ENCODE measurements around the gene PTPRN2. TPM values are rescaled to one million over a fixed set of nuclear protein-coding genes. Genes with fewer than 3 reads are reported as not detected.

PTPRN2 gene
- total and polyA plus RNA-seq, 8 donors = 12.2 to 49.2 (median 31.8) TPM

GRCh38 chr7:157722137-157723060 is 865.2 kb downstream of the PTPRN2 start:
- H3K27me3 ChIP-seq = no peaks in the 10 kb centered on the region
- intact Hi-C loops (cut with DNase I) = no loop called here
- no peaks in the 10 kb centered on the region for H3K36me3 ChIP-seq
- no peaks in the 10 kb centered on the region for H3K9me3 ChIP-seq
- FAIRE-seq (no peak), DNase-seq (peak in 2 of 6 donors; percentile 40 to 44), ATAC-seq (no peak)
- 85 to 91% methylated on average over 31 to 32 of the region's 32 CpGs for WGBS, 2 donors
- no peaks in the 10 kb centered on the region for H3K4me1 ChIP-seq
- no peak for TF ChIP-seq CTCF (IDR thresholded peaks at IDR 0.05)
- no peak overlapping the region for H3K27ac ChIP-seq
- no peak overlapping the region for H3K4me3 ChIP-seq

GRCh38 chr7:157721468-157722136 is 866.0 kb downstream of the PTPRN2 start:
- Histone ChIP-seq H3K9me3 (no peaks in the 10 kb centered on the region), H3K27ac (no peak overlapping the region), H3K36me3 (no peaks in the 10 kb centered on the region), H3K4me1 (no peaks in the 10 kb centered on the region), H3K27me3 (no peaks in the 10 kb centered on the region), H3K4me3 (no peak overlapping the region)
- DNase-seq (peak in 2 of 6 donors; percentile 44 to 45), FAIRE-seq (no peak), ATAC-seq (no peak)
- no peak for TF ChIP-seq CTCF (IDR thresholded peaks at IDR 0.05)
- intact Hi-C loops (cut with DNase I) = no loop called here
- 81 to 84% methylated on average over 26 of the region's 26 CpGs for WGBS, 2 donors

GRCh38 chr7:157719705-157720655 is 867.6 kb downstream of the PTPRN2 start:
- H3K9me3 ChIP-seq = no peaks in the 10 kb centered on the region
- no peak for TF ChIP-seq CTCF (IDR thresholded peaks at IDR 0.05)
- FAIRE-seq = no peak
- intact Hi-C loops (cut with DNase I) = loop anchor here in 1 of 3 donors (10.0 kb wide), 1 partner anchor 55 kb away; no protein-coding TSS in a partner anchor
- ATAC-seq = no peak
- H3K27me3 ChIP-seq = no peaks in the 10 kb centered on the region
- H3K4me3 ChIP-seq = no peak overlapping the region
- 89 to 90% methylated on average over 36 of the region's 36 CpGs for WGBS, 2 donors
- H3K27ac ChIP-seq = no peak overlapping the region
- H3K4me1 ChIP-seq = no peaks in the 10 kb centered on the region
- no peaks in the 10 kb centered on the region for H3K36me3 ChIP-seq
- DNase-seq = peak in 2 of 6 donors; percentile 42 to 51

GRCh38 chr7:157719008-157719682 is 868.5 kb downstream of the PTPRN2 start:
- H3K36me3 ChIP-seq = no peaks in the 10 kb centered on the region
- H3K9me3 ChIP-seq = no peaks in the 10 kb centered on the region
- FAIRE-seq (no peak), DNase-seq (peak in 2 of 6 donors; percentile 41 to 55), ATAC-seq (no peak)
- intact Hi-C loops (cut with DNase I) = loop anchor here in 1 of 3 donors (10.0 kb wide), 1 partner anchor 56 kb away; no protein-coding TSS in a partner anchor
- TF ChIP-seq CTCF (IDR thresholded peaks at IDR 0.05) = no peak
- WGBS, 2 donors = 89 to 94% methylated on average over 21 of the region's 21 CpGs
- H3K4me3 ChIP-seq = no peak overlapping the region
- no peak overlapping the region for H3K27ac ChIP-seq
- H3K27me3 ChIP-seq = no peaks in the 10 kb centered on the region
- no peaks in the 10 kb centered on the region for H3K4me1 ChIP-seq
